ENCODE results near the gene LSM12. TPM values are rescaled to one million over a fixed set of nuclear protein-coding genes. Genes with fewer than 3 reads are reported as not detected.

The LSM12 gene
- total RNA-seq, 2 experiments from 2014 or later = 35.4 to 67.9 TPM

- TF ChIP-seq EZH2phosphoT487 (IDR thresholded peaks at IDR 0.05; ENCODE audit: borderline replicate concordance, low read depth, low read length) (no peak), CTCF (conservative IDR thresholded peaks at IDR 0.05; ENCODE audit: low read length) (no peak)
- POLR2A ChIA-PET = no interaction called here
- Histone ChIP-seq H3K36me3 (ENCODE audit: insufficient read depth, low read length) (peaks cover 13% of the 10 kb centered on the region), H3K4me2 (ENCODE audit: low read length) (no peak overlapping the region), H3K9me3 (ENCODE audit: low read length) (no peaks in the 10 kb centered on the region), H3K79me2 (ENCODE audit: insufficient read depth, low read depth, low read length) (no peaks in the 10 kb centered on the region), H3K4me1 (ENCODE audit: insufficient read depth, low read length, poor library complexity, severe bottlenecking) (peaks cover 14% of the 10 kb centered on the region), H2AFZ (ENCODE audit: low read length) (no peak overlapping the region), H3K9me2 (ENCODE audit: insufficient read depth, low read length) (no peaks in the 10 kb centered on the region), H3K4me3 (ENCODE audit: low read depth, low read length, poor library complexity, severe bottlenecking) (no peak overlapping the region), H3K27ac (ENCODE audit: low read depth, low read length, poor library complexity, severe bottlenecking) (no peak overlapping the region), H4K20me1 (ENCODE audit: insufficient read depth, low read length) (no peaks in the 10 kb centered on the region)
- no TSS peak for BruUV-seq (replicated peaks)
- CTCF ChIA-PET (ENCODE audit: unreplicated experiment) = no interaction called here
- intact Hi-C loops (cut with micrococcal nuclease; ENCODE audit: unreplicated experiment) = loop anchor here (5.0 kb wide), 1 partner anchor 153 kb away; the partner anchor contains the start of gene PPY
- no peak for DNase-seq (ENCODE audit: low spot score)
Observed at GRCh38 chr17:44094701-44095387, 28.4 kb upstream of the LSM12 start.

- no peaks in the 10 kb centered on the region for H3K9me3 ChIP-seq (ENCODE audit: low read length)
- ChIA-PET POLR2A (no interaction called here), CTCF (ENCODE audit: unreplicated experiment) (no interaction called here)
- no peaks in the 10 kb centered on the region for H4K20me1 ChIP-seq (ENCODE audit: insufficient read depth, low read length)
- H3K9me2 ChIP-seq (ENCODE audit: insufficient read depth, low read length) = no peaks in the 10 kb centered on the region
- intact Hi-C loops (cut with micrococcal nuclease; ENCODE audit: unreplicated experiment) = no loop called here
- H3K4me1 ChIP-seq (ENCODE audit: insufficient read depth, low read length, poor library complexity, severe bottlenecking) = peaks cover 14% of the 10 kb centered on the region
- no peaks in the 10 kb centered on the region for H3K79me2 ChIP-seq (ENCODE audit: insufficient read depth, low read depth, low read length)
- no peak for DNase-seq (ENCODE audit: low spot score)
- no TSS peak for BruUV-seq (replicated peaks)
- TF ChIP-seq CTCF (conservative IDR thresholded peaks at IDR 0.05; ENCODE audit: low read length) (no peak), EZH2phosphoT487 (IDR thresholded peaks at IDR 0.05; ENCODE audit: borderline replicate concordance, low read depth, low read length) (no peak)
- peaks cover 18% of the 10 kb centered on the region for H3K36me3 ChIP-seq (ENCODE audit: insufficient read depth, low read length)
- no peak overlapping the region for H3K4me2 ChIP-seq (ENCODE audit: low read length)
- no peak overlapping the region for H2AFZ ChIP-seq (ENCODE audit: low read length)
- H3K4me3 ChIP-seq (ENCODE audit: low read depth, low read length, poor library complexity, severe bottlenecking) = no peak overlapping the region
- no peak overlapping the region for H3K27ac ChIP-seq (ENCODE audit: low read depth, low read length, poor library complexity, severe bottlenecking)
Observed at GRCh38 chr17:44093231-44093900, 26.9 kb upstream of the LSM12 start.

GRCh38 chr17:44092051-44092450 is 25.6 kb upstream of the LSM12 start:
- ChIA-PET CTCF (ENCODE audit: unreplicated experiment) (no interaction called here), POLR2A (no interaction called here)
- intact Hi-C loops (cut with micrococcal nuclease; ENCODE audit: unreplicated experiment) = no loop called here
- DNase-seq (ENCODE audit: low spot score) = no peak
- Histone ChIP-seq H3K27ac (ENCODE audit: low read depth, low read length, poor library complexity, severe bottlenecking) (no peak overlapping the region), H2AFZ (ENCODE audit: low read length) (no peak overlapping the region), H3K4me3 (ENCODE audit: low read depth, low read length, poor library complexity, severe bottlenecking) (no peak overlapping the region), H3K36me3 (ENCODE audit: insufficient read depth, low read length) (peaks cover 19% of the 10 kb centered on the region), H3K9me2 (ENCODE audit: insufficient read depth, low read length) (no peaks in the 10 kb centered on the region), H3K4me1 (ENCODE audit: insufficient read depth, low read length, poor library complexity, severe bottlenecking) (peaks cover 14% of the 10 kb centered on the region), H3K4me2 (ENCODE audit: low read length) (no peak overlapping the region), H3K79me2 (ENCODE audit: insufficient read depth, low read depth, low read length) (no peaks in the 10 kb centered on the region), H3K9me3 (ENCODE audit: low read length) (no peaks in the 10 kb centered on the region), H4K20me1 (ENCODE audit: insufficient read depth, low read length) (no peaks in the 10 kb centered on the region)
- BruUV-seq (replicated peaks) = no TSS peak
- TF ChIP-seq CTCF (conservative IDR thresholded peaks at IDR 0.05; ENCODE audit: low read length) (no peak), EZH2phosphoT487 (IDR thresholded peaks at IDR 0.05; ENCODE audit: borderline replicate concordance, low read depth, low read length) (no peak)

All from OCI-LY7 (cell line).